ENCODE results near the gene TOPBP1.
A peak's percentile ranks its signal among the peaks of the same experiment; 100 is the strongest.

TOPBP1 gene

DNA sequence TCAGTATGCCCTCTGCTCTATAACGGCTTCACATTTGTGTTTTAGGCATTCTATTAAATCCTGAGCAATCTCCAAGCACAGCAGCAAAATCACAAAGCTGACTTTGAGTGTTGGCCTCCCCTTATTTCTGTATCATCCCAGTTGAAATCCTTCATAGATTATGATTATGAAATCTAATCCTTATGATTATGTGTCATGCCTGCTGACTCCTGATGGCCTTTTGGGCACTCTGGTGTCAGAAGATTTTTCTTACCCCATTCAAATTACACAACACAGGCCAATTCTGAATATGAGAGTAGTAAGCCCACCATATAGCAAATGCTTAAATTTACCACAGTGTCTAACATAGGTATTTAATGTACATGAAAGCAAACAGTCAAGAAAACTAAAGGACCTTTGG lies 53.9 kb downstream of the TOPBP1 start:
- DNase-seq (ENCODE audit: low read depth) = no peak

- no peak for DNase-seq (ENCODE audit: low read depth)
These were observed 54.8 kb downstream of the TOPBP1 start for GRCh38 chr3:133606902-133607301.

GRCh38 chr3:133606342-133606741 lies 55.4 kb downstream of the TOPBP1 start:
- DNase-seq (ENCODE audit: low read depth) = no peak

DNA sequence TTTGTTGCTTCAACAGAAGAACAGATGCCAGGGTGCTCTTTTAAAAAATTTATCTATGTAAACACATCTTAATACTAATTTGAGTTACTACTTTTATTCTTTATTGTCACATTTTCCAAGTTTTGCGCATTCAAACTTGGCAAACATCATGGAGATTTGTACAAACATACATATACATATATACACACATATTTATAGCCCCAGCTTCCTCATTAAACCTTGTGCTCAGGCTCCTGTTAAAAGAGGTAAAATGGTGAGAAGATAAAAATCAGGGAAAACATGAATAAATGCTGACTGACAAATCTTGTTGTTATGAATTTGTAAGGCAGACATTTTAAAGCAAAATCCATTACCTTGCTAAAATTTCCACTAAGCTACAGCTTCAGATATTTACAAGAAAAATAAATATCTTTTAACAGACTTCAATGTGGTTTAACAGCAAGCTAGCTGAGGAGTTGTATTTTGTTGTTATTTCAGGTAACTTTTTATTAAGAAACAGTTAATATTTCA lies 61.1 kb downstream of the TOPBP1 start:
- no peak for DNase-seq (ENCODE audit: low read depth)

DNA sequence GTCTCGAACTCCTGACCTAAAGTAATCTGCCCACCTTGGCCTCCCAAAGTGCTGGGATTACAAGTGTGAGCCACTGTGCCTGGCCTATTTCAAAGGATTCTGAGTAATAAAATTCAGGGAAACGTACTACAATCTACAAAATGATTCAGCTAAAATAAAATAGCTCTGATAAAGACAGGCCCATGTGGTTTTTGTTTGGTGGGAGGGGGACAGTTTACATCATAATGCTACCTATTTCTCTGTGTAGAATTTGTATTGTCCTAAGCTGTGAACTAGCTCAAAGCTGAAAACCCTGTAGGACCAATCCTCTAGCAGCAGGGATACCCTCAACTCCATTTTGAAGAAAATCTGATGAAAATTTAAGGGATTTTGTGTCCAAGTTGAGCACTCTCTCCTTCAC lies 62.5 kb downstream of the TOPBP1 start:
- no peak for DNase-seq (ENCODE audit: low read depth)

- no peak for DNase-seq (ENCODE audit: low read depth)
These were observed 63.3 kb downstream of the TOPBP1 start for GRCh38 chr3:133598405-133598804.

DNA sequence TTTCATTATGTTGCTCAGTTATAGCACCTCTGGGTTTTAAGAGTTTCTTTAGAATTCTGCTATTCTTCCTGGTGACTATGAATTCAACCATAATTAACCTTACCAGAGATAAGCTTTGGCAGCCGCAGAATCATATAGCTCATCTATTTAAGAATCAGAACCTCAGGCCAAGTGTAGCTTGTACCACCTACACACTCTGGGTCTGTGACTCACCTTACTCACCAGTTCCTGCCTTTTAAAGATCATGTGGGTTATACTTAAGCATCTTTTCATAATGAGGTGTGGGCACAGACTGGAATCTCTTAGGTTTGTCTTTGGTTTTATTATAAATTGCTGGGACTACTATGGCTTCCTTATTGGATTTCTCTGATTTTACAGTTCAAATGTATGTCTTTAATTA lies 66.4 kb downstream of the TOPBP1 start:
- DNase-seq (ENCODE audit: low read depth) = no peak

DNA sequence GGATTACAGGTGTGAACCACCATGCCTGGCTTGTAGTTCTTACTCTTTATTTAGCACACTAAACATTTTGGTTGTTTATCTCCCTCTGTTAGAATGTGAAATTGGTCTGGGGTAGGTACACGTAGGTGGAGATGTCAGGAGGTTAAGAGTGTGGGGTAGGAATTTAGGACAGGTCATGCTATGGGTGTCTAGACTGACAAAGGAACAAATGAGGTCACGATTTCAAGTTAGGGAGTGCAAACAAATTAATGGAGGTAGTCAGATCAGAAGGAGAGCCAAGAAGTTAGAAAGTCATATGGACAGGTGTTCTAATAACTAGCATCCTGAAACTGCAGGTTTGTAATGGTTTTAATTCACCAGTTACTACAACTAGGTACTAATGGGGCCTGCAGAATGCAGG lies 68.5 kb downstream of the TOPBP1 start:
- DNase-seq (ENCODE audit: low read depth) = no peak

DNA sequence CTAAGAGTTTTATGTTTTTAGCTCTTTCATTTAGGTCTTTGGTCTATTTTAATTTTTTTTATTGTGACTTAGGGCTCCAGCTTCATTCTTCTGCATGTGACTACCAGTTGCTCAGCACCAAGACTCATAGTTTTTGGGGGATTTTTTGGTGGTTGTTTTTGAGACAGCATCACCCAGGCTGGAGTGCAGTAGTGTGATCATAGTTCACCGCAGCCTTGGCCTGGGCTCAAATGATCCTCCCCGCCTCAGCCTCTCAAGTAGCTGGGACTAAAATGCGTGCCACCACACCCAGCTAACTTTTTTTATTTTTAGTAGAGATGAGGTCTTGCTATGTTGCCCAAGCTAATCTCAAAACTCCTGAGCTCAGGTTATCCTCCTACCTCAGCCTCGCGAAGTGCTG lies 68.9 kb downstream of the TOPBP1 start:
- no peak for DNase-seq (ENCODE audit: low read depth)

GRCh38 chr3:133591271-133591742 lies 70.4 kb downstream of the TOPBP1 start:
- no peak for DNase-seq (ENCODE audit: low read depth)

- no peak for DNase-seq (ENCODE audit: low read depth)
These were observed 72.2 kb downstream of the TOPBP1 start for GRCh38 chr3:133589503-133589902.

DNA sequence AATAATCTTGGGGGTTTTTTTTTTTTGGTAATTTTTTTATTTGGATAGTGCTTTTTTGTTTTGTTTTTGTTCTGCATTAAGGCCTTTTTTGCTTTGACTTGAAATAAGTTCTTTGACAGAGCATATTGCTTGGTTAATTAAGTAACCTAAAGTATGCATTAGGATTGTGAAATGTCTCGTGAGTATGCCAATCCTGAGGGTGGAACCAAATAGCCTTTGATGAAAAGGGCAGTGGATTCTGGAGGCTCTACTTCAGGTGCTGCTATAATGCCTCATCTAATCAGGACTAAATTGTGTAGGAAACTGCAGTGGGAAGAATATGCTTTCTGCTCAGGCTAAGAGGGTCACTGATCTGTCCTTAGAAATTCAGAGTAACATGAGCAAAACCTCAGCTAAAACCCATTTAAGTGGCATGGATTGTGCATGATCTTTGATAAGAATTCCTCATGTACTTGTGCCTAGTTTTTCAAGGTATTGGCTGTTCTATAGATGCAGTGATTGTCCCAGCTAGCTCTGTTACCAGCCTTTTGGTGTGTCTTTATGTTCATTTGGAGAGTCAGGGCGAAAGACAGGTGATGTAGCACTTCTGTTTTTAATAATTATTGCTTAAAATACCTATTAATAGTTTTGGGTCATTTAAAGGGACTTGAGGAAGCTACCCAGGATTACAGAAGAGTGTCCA lies 72.8 kb downstream of the TOPBP1 start:
- DNase-seq (ENCODE audit: low read depth) = no peak

GRCh38 chr3:133588035-133588434 lies 73.7 kb downstream of the TOPBP1 start:
- DNase-seq (ENCODE audit: low read depth) = no peak

GRCh38 chr3:133583396-133583795 lies 78.3 kb downstream of the TOPBP1 start:
- no peak for DNase-seq (ENCODE audit: low read depth)

GRCh38 chr3:133578548-133579191 lies 83.1 kb downstream of the TOPBP1 start:
- no peak for DNase-seq (ENCODE audit: low read depth)

DNA sequence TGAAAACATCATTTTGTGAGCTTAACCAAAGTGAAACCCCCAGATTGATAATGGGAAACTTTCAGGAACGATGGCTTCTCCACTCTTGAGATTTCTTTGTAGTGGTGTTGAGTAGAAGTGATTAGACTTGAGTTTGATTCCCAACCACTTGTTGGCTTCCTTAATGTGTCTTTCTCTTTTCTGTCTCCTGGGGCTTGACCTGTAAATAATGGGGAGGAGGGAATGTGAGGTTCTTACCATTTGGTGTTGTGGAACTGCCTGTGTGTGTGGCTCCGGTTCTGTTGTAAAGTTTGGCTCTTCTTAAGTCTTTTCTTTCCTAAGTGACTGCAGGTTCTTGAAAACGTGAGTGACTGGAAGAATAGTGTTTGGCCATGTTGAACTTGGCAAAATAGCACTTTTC lies 85.6 kb downstream of the TOPBP1 start:
- no peak for DNase-seq (ENCODE audit: low read depth)

DNA sequence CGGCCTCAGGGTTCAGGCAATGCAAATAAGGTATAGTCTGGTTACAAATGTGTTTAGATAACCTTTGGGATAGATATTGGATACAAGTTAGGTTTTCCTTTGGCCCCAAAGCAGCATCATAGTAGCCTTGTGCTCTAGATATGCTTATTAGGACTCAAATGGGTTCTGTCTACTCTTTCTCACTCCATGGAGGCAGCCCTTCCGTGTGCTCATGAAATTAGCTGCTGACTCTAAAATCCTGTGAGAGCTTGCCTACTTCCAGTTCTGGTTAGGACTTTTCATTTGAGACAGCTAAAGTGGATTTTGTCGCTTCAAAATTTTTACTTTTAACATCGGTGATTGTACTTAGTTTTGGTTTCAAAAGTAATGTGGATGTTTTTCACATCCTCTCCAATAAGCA lies 86.7 kb downstream of the TOPBP1 start:
- DNase-seq (ENCODE audit: low read depth) = no peak

GRCh38 chr3:133574260-133574881 lies 87.4 kb downstream of the TOPBP1 start:
- DNase-seq (ENCODE audit: low read depth) = peak; percentile 31

DNA sequence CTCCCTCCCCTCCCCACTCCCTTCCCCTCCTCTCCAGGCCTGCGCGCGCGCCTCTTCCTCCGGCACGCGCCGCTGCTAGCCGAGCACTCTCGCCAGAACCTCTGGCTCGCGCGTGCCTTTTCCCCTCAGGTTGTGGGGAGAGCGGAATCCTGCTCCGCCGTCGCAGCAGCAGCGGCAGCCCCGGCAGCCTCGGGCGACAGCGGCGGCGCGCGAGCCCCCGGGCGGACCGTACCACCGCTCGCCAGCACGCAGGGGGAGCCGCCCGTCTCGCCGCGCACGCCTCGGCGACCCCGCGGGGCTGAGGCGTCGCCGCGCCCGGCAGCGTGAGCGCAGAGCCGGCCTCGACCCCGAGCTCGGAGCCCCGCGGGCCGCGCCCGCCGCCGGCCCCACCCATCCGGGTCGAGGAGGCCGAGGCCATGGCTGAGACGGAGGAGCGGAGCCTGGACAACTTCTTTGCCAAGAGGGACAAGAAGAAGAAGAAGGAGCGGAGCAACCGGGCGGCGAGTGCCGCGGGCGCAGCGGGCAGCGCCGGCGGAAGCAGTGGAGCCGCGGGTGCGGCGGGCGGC lies 88.0 kb downstream of the TOPBP1 start, which contains the start of gene CDV3:
Gene CDV3, plus strand, starts transcription at position 58 of the 566 bp plus-strand sequence. Its CDS starts 359 bp downstream, at position 417.
- DNase-seq (ENCODE audit: low read depth) = peak; percentile 26

DNA sequence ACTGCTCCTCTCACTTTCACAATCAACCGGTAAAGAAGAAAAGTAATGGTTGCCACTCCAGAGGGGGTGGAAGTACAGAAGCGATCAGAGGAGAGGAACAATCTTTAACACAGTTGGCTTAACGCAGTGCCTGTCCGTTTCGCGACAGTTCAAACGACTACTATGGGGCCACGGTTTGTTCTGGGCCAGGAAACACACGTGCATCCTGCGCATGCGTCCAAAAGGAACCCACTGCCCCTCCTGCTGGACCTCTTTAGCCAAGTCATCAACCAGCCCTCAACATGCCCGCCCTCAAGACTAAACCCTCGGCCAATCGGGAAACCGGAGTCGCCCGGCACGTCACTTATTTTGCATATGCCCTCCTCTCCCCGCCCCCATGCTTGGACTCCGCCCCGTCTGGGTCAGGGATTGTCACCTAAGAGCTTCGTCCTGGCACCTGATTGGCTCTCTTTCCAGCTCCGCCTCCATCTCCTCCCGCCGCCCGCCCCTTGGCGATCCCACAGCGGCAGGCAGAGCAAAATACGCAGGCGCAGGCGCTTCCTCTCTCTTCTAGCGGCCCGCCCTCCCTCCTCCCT lies 88.6 kb downstream of the TOPBP1 start:
- peak; percentile 100 for DNase-seq (ENCODE audit: low read depth)

DNA sequence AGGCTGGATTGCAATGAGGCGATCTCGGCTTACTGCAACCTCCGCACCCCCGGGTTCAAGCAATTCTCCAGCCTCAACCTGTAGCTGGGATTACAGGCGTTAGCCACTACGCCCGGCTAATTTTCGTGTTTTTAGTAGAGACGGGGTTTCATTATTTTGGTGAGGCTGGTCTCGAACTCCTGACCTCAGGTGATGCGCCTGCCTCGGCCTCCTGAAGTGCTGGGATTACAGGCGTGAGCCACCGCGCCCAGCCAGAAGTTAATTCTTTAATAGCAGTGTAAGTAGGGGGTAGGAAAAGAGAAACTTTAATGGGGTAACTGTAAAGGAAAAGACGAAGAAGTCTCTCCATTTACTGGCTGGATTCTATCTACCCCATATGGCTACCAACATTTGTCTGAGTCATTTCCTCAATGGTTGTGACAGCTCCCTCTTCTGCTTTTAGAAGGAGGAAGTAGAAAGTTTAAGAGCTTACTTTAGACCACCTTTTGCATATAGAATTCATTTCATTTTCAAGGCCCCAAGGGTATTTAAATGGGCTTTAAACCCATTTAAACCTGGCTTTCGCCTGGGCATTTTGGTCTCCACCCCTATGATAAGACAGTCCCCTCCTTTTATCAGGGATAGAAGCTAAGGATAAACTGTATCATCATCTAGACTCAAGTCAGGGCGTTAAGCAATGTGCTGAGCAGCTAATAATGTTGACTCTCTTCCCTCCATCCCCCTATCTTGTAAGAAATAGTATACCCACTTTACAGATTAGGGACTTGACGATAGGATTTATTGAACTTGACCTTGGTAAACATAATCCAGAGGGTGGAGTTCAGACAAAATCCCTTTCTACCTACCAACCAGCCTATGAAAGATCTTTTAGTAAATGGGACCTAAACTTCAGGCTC lies 89.3 kb downstream of the TOPBP1 start:
- no peak for DNase-seq (ENCODE audit: low read depth)
